Naive thymus-derived CD8-positive, alpha-beta T cell (primary cell): ENCODE data around the gene SPTBN4. TPM values are rescaled to one million over a fixed set of nuclear protein-coding genes. Genes with fewer than 3 reads are reported as not detected.
"Not testable (repeated sequence)": the region's sequence is repeated elsewhere in the genome, so short reads cannot be mapped to it uniquely, and the experiment has no call there.

Source experiments
- ATAC-seq, 2 donors: fragments of 150-1000 bp; cut with Tn5 transposase in 1 of 2; sonication (Bioruptor Pico), chemical (Tn5 transposase) in 1 of 2; 1 replicate in 1 of 2; 2 replicates in 1 of 2; pipeline ENCODE4 v1.10.0; 2021; ENCODE audit warnings: mild to moderate bottlenecking in 2 of 2, moderate library complexity in 2 of 2
- POLR2A ChIA-PET: fragments of 350-600 bp; sonication (Branson Sonifier 250); formaldehyde crosslinking; loops from one replicate; lab custom pipeline; 2021; ENCODE audit warnings: antibody characterized with exemption; lab: Charles Lee
- DNase-seq, 10 donors: peaks; one replicate each; pipeline versions ENCODE4 v3.0.0 to v3.0.0-alpha.2; 2020 to 2022
- H3K27ac Mint-ChIP-seq, 10 donors: one replicate each; pipeline ENCODE4 v1.8.0; 2020 to 2022; ENCODE audit warnings: mild to moderate bottlenecking in 10 of 10, mixed read lengths in 10 of 10, moderate library complexity in 4 of 10, inconsistent platforms in 1 of 10
- H3K27me3 Mint-ChIP-seq, 5 donors: one replicate each; pipeline ENCODE4 v1.8.0; 2021 to 2022; ENCODE audit warnings: mixed read lengths in 5 of 5
- H3K36me3 Mint-ChIP-seq, 3 donors: one replicate each; pipeline ENCODE4 v1.8.0; 2020 to 2022; ENCODE audit warnings: mixed read lengths in 3 of 3, mild to moderate bottlenecking in 2 of 3, inconsistent platforms in 1 of 3
- H3K4me1 Mint-ChIP-seq, 4 donors: one replicate each; pipeline ENCODE4 v1.8.0; 2021 to 2022; ENCODE audit warnings: mixed read lengths in 4 of 4
- H3K4me3 Mint-ChIP-seq, 10 donors: one replicate each; pipeline ENCODE4 v1.8.0; 2020 to 2022; ENCODE audit warnings: mild to moderate bottlenecking in 10 of 10, mixed read lengths in 10 of 10, moderate library complexity in 6 of 10, inconsistent platforms in 1 of 10
- H3K9me3 Mint-ChIP-seq, 9 donors: one replicate each; pipeline ENCODE4 v1.8.0; 2020 to 2022; ENCODE audit warnings: mixed read lengths in 9 of 9, mild to moderate bottlenecking in 3 of 9, inconsistent platforms in 1 of 9, moderate library complexity in 1 of 9
- polyA plus RNA-seq, 3 donors: library from polyadenylated mRNA; unstranded; fragments of 300-500 nt; fragmentation: Illumina TruSeq; gene quantifications; one replicate each; pipeline ENCODE4 v1.2.3, GENCODE V29; 2021
- total RNA-seq, 8 experiments: library from RNA in 2 of 8; stranded (reverse) in 2 of 8; gene quantifications; one replicate each; pipeline ENCODE4 v1.2.3 and lab custom pipeline; 2021 to 2026

The SPTBN4 gene
- total and polyA plus RNA-seq, 5 experiments from 2014 or later = 0.13 to 0.62 (median 0.47) TPM; not detected in 2

DNA sequence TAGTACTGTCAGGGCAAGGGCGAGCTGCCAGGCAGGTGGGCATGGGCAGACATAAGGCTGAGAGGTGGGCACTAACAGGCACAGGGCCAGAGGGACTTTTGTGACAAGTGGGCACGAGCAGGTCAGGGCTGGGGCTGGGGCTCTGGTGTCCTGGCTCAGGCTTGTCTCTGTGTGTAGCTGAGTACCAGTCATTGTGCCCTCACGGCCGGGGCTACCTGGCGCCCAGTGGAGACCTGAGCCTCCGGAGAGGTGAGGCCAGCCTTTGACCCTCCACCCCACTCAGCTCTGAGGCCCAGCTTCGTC lies 155.9 kb downstream of the SPTBN4 start:
- DNase-seq (no peak), ATAC-seq (no peak)
- Mint-ChIP-seq H3K9me3 (no peaks in the 10 kb centered on the region), H3K27me3 (no peaks in the 10 kb centered on the region), H3K36me3 (peaks cover 0 to 71% (median 14%) of the 10 kb centered on the region in 3 donors), H3K4me3 (no peak overlapping the region), H3K27ac (peak overlapping the region in 1 of 10 donors; percentile 44), H3K4me1 (peaks cover 0 to 16% (median 2%) of the 10 kb centered on the region in 4 donors)
- POLR2A ChIA-PET = interaction anchor here (0.7 to 1.6 kb wide), 2 partner anchors 8 to 189 kb away, joined by 3 to 4 read pairs; no protein-coding TSS in a partner anchor

DNA sequence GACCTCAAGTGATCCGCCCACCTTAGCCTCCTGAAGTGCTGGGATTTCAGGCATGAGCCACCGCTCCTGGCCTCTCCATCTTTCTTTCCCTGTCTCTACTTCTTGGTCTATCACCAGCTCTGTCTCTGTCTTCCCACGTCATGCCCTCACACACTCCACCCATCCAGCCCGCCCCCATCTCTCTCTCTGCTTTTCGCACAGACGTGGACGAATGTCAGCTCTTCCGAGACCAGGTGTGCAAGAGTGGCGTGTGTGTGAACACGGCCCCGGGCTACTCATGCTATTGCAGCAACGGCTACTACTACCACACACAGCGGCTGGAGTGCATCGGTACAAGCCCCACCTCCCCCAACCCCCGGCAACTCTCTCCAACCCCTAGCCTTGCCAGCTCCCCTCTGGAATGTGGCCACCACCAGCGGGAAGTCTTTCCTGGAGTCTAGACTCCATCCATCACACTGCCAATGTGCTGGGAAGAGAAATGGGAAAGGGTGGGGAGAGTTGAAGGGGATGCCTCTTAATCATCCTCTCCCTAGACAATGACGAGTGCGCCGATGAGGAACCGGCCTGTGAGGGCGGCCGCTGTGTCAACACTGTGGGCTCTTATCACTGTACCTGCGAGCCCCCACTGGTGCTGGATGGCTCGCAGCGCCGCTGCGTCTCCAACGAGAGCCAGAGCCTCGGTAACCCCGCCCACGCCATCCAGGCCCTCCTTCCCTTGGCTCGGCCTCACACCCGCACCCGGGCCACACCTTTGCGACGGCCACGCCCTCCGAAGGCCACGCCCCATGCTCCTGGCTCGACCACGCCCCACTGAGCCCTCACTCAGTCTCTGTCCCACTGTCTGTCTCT lies 156.8 kb downstream of the SPTBN4 start:
- ATAC-seq (no peak), DNase-seq (peak in 1 of 10 donors; percentile 62)
- POLR2A ChIA-PET = interaction anchor here (1.6 kb wide), 1 partner anchor 9 kb away, joined by 3 read pairs; no protein-coding TSS in a partner anchor
- no peaks in the 10 kb centered on the region for H3K27me3 Mint-ChIP-seq
- H3K36me3 Mint-ChIP-seq = peaks cover 0 to 67% (median 14%) of the 10 kb centered on the region in 3 donors
- no peak overlapping the region for H3K27ac Mint-ChIP-seq
- H3K4me1 Mint-ChIP-seq = peaks cover 0 to 16% (median 2%) of the 10 kb centered on the region in 4 donors
- H3K9me3 Mint-ChIP-seq = no peaks in the 10 kb centered on the region
- H3K4me3 Mint-ChIP-seq = no peak overlapping the region

DNA sequence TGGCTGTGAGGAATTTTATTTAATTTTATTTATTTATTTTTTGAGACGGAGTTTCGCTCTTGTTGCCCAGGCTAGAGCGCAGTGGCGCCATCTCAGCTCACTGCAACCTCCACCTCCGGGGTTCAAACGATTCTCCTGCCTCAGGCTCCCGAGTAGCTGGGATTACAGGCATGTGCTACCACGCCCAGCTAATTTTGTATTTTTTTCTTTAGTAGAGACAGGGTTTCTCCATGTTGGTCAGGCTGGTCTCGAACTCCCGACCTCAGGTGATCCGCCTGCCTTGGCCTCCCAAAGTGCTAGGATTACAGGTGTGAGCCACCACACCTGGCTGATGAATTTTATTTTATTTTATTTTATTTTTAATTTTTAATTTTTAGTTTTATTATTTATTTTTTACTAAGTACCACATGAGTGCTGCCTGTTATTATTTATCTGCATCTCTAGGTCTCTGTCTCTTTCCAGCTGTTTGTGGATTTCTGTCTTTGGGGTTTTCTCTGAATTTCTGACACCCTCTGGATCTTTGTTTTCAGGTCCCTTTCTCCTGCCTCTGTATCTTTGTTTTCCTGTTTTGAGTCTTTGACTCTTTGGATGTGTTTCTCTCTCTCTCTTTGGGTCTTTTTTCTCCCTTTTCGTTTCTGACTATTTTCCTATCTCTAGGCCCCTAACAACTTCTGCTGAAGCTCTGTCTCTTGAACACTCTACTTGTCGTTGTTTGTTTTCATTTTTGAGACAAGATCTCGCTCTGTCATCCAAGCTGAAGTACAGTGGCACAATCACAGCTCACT lies 157.8 kb downstream of the SPTBN4 start:
- H3K27me3 Mint-ChIP-seq = not testable (repeated sequence)
- H3K27ac Mint-ChIP-seq = peak overlapping the region in 6 of 10 donors; percentile 10 to 85 (median 50)

DNA sequence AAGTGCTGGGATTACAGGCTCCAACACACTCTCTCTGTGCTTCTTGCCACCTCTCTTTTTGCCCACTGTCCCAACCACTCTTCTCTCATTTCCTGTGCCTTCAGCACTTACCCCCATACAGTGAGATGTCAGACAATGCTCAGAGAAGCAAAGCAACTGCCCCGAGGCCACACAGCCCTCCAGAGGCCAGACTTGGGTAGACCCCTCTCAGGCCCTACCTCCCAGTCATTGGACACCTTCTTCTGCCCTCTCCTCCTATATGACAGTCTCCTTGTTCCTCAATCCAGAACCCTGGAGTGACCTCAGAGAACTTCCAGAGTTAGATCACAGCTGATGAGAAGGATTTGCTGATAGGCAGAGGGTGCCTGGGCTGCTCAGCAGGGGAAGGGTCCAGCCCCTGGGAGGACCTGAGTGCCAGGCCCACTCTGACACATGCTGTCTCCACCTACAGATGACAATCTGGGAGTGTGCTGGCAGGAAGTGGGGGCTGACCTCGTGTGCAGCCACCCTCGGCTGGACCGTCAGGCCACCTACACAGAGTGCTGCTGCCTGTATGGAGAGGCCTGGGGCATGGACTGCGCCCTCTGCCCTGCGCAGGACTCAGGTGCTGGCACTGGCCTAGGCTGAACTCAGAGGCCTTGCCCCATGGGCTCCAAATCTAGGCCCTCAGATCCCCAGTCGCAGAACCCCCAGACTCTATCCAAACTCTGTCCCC lies 158.8 kb downstream of the SPTBN4 start:
- no peaks in the 10 kb centered on the region for H3K9me3 Mint-ChIP-seq
- H3K4me1 Mint-ChIP-seq = peaks cover 0 to 16% (median 7%) of the 10 kb centered on the region in 4 donors
- H3K4me3 Mint-ChIP-seq = no peak overlapping the region
- peak overlapping the region in 4 of 10 donors; percentile 20 to 83 (median 43) for H3K27ac Mint-ChIP-seq
- DNase-seq (peak in 1 of 10 donors; percentile 37), ATAC-seq (no peak)
- peaks cover 4 to 60% (median 7%) of the 10 kb centered on the region in 3 donors for H3K36me3 Mint-ChIP-seq
- H3K27me3 Mint-ChIP-seq = no peaks in the 10 kb centered on the region
- POLR2A ChIA-PET = interaction anchor here (0.6 kb wide), 1 partner anchor 1414 kb away, joined by 4 read pairs; no protein-coding TSS in a partner anchor

More for the DNA sequence above, 157.8 kb downstream of the SPTBN4 start:
- not testable (repeated sequence) for DNase-seq, H3K4me3 Mint-ChIP-seq, H3K9me3 Mint-ChIP-seq, ATAC-seq
- POLR2A ChIA-PET = interaction anchor here (0.6 to 1.6 kb wide), 2 partner anchors 10 to 1413 kb away, joined by 3 to 4 read pairs; no protein-coding TSS in a partner anchor
- H3K4me1 Mint-ChIP-seq = peaks cover 0 to 16% (median 3%) of the 10 kb centered on the region in 4 donors
- H3K36me3 Mint-ChIP-seq = peaks cover 0 to 60% (median 9%) of the 10 kb centered on the region in 3 donors

Other genes starting within 250 kb of the SPTBN4 start
- not detected for gene TTC9B, start 248.6 kb upstream of the SPTBN4 start, total RNA-seq
- gene TTC9B, start 248.6 kb upstream of the SPTBN4 start, polyA plus RNA-seq = not detected
- gene CCNP, start 240.3 kb upstream of the SPTBN4 start, total RNA-seq = 1 to 10 TPM; 2.3 to 2.6 TPM
- under 1 TPM in 1 of 3 donors, not detected in 2; 0.14 TPM for gene CCNP, start 240.3 kb upstream of the SPTBN4 start, polyA plus RNA-seq
- gene AKT2, start 181.7 kb upstream of the SPTBN4 start, total RNA-seq = 100 to 1,000 TPM; 202 to 210 TPM
- 10 to 100 TPM; 21.5 to 26.9 (median 22.9) TPM for gene AKT2, start 181.7 kb upstream of the SPTBN4 start, polyA plus RNA-seq
- gene C19orf47, start 118.6 kb upstream of the SPTBN4 start, total RNA-seq = 10 to 100 TPM; 12.6 to 16.9 TPM
- gene C19orf47, start 118.6 kb upstream of the SPTBN4 start, polyA plus RNA-seq = 10 to 100 TPM in 1 of 3 donors, 1 to 10 TPM in 2; 6.8 to 10.0 (median 9.8) TPM
- 10 to 100 TPM; 92.5 to 98.6 TPM for gene PLD3, start 118.3 kb upstream of the SPTBN4 start, total RNA-seq
- 10 to 100 TPM; 46.5 to 87.5 (median 67.5) TPM for gene PLD3, start 118.3 kb upstream of the SPTBN4 start, polyA plus RNA-seq
- gene HIPK4, start 76.8 kb upstream of the SPTBN4 start, total RNA-seq = under 1 TPM; 0.18 to 0.19 TPM
- not detected for gene HIPK4, start 76.8 kb upstream of the SPTBN4 start, polyA plus RNA-seq
- 1 to 10 TPM; 3.8 to 4.0 TPM for gene PRX, start 53.6 kb upstream of the SPTBN4 start, total RNA-seq
- gene PRX, start 53.6 kb upstream of the SPTBN4 start, polyA plus RNA-seq = under 1 TPM; 0.39 to 0.49 (median 0.44) TPM
- gene SERTAD1, start 41.0 kb upstream of the SPTBN4 start, total RNA-seq = 1 to 10 TPM; 6.2 to 8.1 TPM
- gene SERTAD1, start 41.0 kb upstream of the SPTBN4 start, polyA plus RNA-seq = 10 to 100 TPM in 1 of 3 donors, 1 to 10 TPM in 2; 2.6 to 10.4 (median 3.5) TPM
- 10 to 100 TPM in 1 of 2 experiments, 1 to 10 TPM in 1; 9.5 to 10.6 TPM for gene SERTAD3, start 22.7 kb upstream of the SPTBN4 start, total RNA-seq
- gene SERTAD3, start 22.7 kb upstream of the SPTBN4 start, polyA plus RNA-seq = 1 to 10 TPM; 2.3 to 9.2 (median 2.9) TPM
- gene BLVRB, start 1.3 kb upstream of the SPTBN4 start, total RNA-seq = 10 to 100 TPM; 11.8 to 12.8 TPM
- gene BLVRB, start 1.3 kb upstream of the SPTBN4 start, polyA plus RNA-seq = 10 to 100 TPM; 17.3 to 27.8 (median 22.6) TPM
- 100 to 1,000 TPM; 116 to 122 TPM for gene SHKBP1, start 109.9 kb downstream of the SPTBN4 start, total RNA-seq
- gene SHKBP1, start 109.9 kb downstream of the SPTBN4 start, polyA plus RNA-seq = 10 to 100 TPM; 85.3 to 98.9 (median 89.9) TPM
- 100 to 1,000 TPM in 1 of 2 experiments, 10 to 100 TPM in 1; 87.7 to 114 TPM for gene LTBP4, start 134.4 kb downstream of the SPTBN4 start, total RNA-seq
- gene LTBP4, start 134.4 kb downstream of the SPTBN4 start, polyA plus RNA-seq = 10 to 100 TPM; 13.4 to 27.4 (median 18.0) TPM
- gene NUMBL, start 223.7 kb downstream of the SPTBN4 start, total RNA-seq = 10 to 100 TPM; 15.6 to 16.9 TPM
- gene NUMBL, start 223.7 kb downstream of the SPTBN4 start, polyA plus RNA-seq = 1 to 10 TPM in 1 of 3 donors, under 1 TPM in 2; 0.80 to 1.2 (median 0.83) TPM
- 10 to 100 TPM; 39.2 to 39.3 TPM for gene COQ8B, start 249.9 kb downstream of the SPTBN4 start, total RNA-seq
- gene COQ8B, start 249.9 kb downstream of the SPTBN4 start, polyA plus RNA-seq = 10 to 100 TPM in 2 of 3 donors, 1 to 10 TPM in 1; 9.8 to 14.8 (median 13.3) TPM